WTC11 (cell line): Measurements from ENCODE around the gene ITPR2. TPM values are rescaled to one million over a fixed set of nuclear protein-coding genes. Genes with fewer than 3 reads are reported as not detected.

Experiments
- ATAC-seq: fragments of 200-7000 bp; cut with Tn5 transposase; 2 replicates; pipeline ENCODE4 v1.10.0; 2021; ENCODE audit warnings: mild to moderate bottlenecking, moderate library complexity
- CTCF ChIA-PET: fragments of 300-600 bp; sonication (Branson Sonifier 250); formaldehyde crosslinking; loops from one replicate; lab custom pipeline; 2021; ENCODE audit warnings: antibody characterized with exemption; lab: Charles Lee
- POLR2A ChIA-PET: fragments of 350-600 bp; sonication (Branson Sonifier 250); formaldehyde crosslinking; loops from one replicate; lab custom pipeline; 2021; ENCODE audit warnings: antibody characterized with exemption; lab: Charles Lee
- DNase-seq: peaks from one replicate; pipeline ENCODE4 v3.0.0; 2021; ENCODE audit warnings: low spot score
- H3K27ac Mint-ChIP-seq: 2 replicates; pipeline ENCODE4 v1.8.0; 2021; ENCODE audit warnings: mixed read lengths
- H3K27me3 Mint-ChIP-seq: 2 replicates; pipeline ENCODE4 v1.8.0; 2021; ENCODE audit warnings: low read depth, mild to moderate bottlenecking, moderate library complexity, mixed read lengths
- H3K36me3 Mint-ChIP-seq: 2 replicates; pipeline ENCODE4 v1.8.0; 2021; ENCODE audit warnings: mixed read lengths
- H3K4me1 Mint-ChIP-seq: 2 replicates; pipeline ENCODE4 v1.8.0; 2022; ENCODE audit warnings: mixed read lengths
- H3K4me3 Mint-ChIP-seq: 2 replicates; pipeline ENCODE4 v1.8.0; 2021; ENCODE audit warnings: mild to moderate bottlenecking, moderate library complexity, mixed read lengths
- H3K9me3 Mint-ChIP-seq: 2 replicates; pipeline ENCODE4 v1.8.0; 2021; ENCODE audit warnings: mixed read lengths
- ATF1 ChIP-seq: sonication (generic); formaldehyde crosslinking; IDR thresholded peaks from 2 replicates; pipeline ENCODE4 v1.8.1; 2023; ENCODE audit warnings: mild to moderate bottlenecking, moderate library complexity, missing genetic modification reagents
- ATF6 ChIP-seq: sonication (generic); formaldehyde crosslinking; IDR thresholded peaks from 2 replicates; pipeline ENCODE4 v1.8.1; 2023; ENCODE audit warnings: mild to moderate bottlenecking, missing genetic modification reagents
- CBFB ChIP-seq: sonication (generic); formaldehyde crosslinking; IDR thresholded peaks from 2 replicates; pipeline ENCODE4 v1.8.1; 2022; ENCODE audit warnings: mild to moderate bottlenecking, low read depth, missing genetic modification reagents
- ESRRA ChIP-seq: sonication (generic); formaldehyde crosslinking; IDR thresholded peaks from 2 replicates; pipeline ENCODE4 v1.8.1; 2022; ENCODE audit warnings: mild to moderate bottlenecking, missing genetic modification reagents, borderline replicate concordance
- GABPB1 ChIP-seq: sonication (generic); formaldehyde crosslinking; IDR thresholded peaks from 2 replicates; pipeline ENCODE4 v1.8.1; 2023; ENCODE audit warnings: mild to moderate bottlenecking, missing genetic modification reagents
- NFYB ChIP-seq: sonication (generic); formaldehyde crosslinking; conservative IDR thresholded peaks from 2 replicates; pipeline ENCODE4 v1.8.0; 2022; ENCODE audit warnings: low read depth, missing genetic modification reagents
- SMAD3 ChIP-seq: sonication (generic); formaldehyde crosslinking; IDR thresholded peaks from 2 replicates; pipeline ENCODE4 v1.8.0; 2022; ENCODE audit warnings: missing genetic modification reagents, mild to moderate bottlenecking, borderline replicate concordance
- SMAD4 ChIP-seq: sonication (generic); formaldehyde crosslinking; IDR thresholded peaks from 2 replicates; pipeline ENCODE4 v1.8.0; 2022; ENCODE audit warnings: mild to moderate bottlenecking, missing genetic modification reagents
- SOX15 ChIP-seq: fragments of 250-450 bp; sonication (Bioruptor Pico); IDR thresholded peaks from 2 replicates; pipeline ENCODE4 v1.9.0; 2021; ENCODE audit warnings: mild to moderate bottlenecking
- STAT6 ChIP-seq: sonication (generic); formaldehyde crosslinking; conservative IDR thresholded peaks from 2 replicates; pipeline ENCODE4 v1.8.1; 2023; ENCODE audit warnings: mild to moderate bottlenecking, low read depth, missing genetic modification reagents, moderate library complexity
- TP53 ChIP-seq: sonication (generic); formaldehyde crosslinking; IDR thresholded peaks from 2 replicates; pipeline ENCODE4 v1.8.1; 2023; ENCODE audit warnings: mild to moderate bottlenecking, missing genetic modification reagents
- ZNF263 ChIP-seq: sonication (generic); formaldehyde crosslinking; IDR thresholded peaks from 2 replicates; pipeline ENCODE4 v1.8.1; 2022; ENCODE audit warnings: low read depth, mild to moderate bottlenecking, moderate library complexity, missing genetic modification reagents
- ZNF425 ChIP-seq: fragments of 250-450 bp; sonication (Bioruptor Pico); conservative IDR thresholded peaks from 2 replicates; pipeline ENCODE4 v1.9.0; 2021; ENCODE audit warnings: mild to moderate bottlenecking
- total RNA-seq: library from RNA; stranded (reverse); gene quantifications from 3 replicates; pipeline ENCODE4 v1.2.3, GENCODE V29; 2021
- TF ChIP-seq, protein P1 (sequence below): fragments of 250-450 bp; sonication (Bioruptor Pico); IDR thresholded peaks from 2 replicates; pipeline ENCODE4 v2.1.2; 2022; ENCODE audit warnings: mild to moderate bottlenecking, moderate library complexity
- TF ChIP-seq, protein P2 (sequence below): sonication (generic); formaldehyde crosslinking; IDR thresholded peaks from 2 replicates; pipeline ENCODE4 v1.8.1; 2023; ENCODE audit warnings: mild to moderate bottlenecking, missing genetic modification reagents, borderline replicate concordance

Gene ITPR2
- total RNA-seq, 1 experiment from 2014 or later, result 50.7 TPM

DNA sequence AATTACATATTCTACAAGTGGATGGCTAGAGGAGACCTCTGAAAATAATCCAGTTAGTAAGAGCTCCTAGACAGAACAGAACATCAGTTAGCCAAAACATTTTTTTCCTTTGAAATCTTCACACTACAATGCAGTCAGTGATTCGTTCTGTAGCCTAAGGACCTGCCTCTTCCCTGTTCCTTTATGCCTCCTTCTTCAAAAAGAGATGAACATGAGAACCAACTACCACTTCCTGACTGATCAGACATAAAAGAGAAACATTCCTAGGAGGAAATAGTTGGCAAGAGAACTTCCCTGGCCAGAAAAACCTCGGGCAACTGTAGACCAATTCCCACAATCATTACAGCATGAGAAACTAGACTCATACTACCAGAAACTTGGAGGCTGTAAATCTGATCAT lies 29.4 kb downstream of the ITPR2 start:
- POLR2A ChIA-PET, result no interaction called here
- TF ChIP-seq SMAD4, result no peak
- TF ChIP-seq, protein P1, sequence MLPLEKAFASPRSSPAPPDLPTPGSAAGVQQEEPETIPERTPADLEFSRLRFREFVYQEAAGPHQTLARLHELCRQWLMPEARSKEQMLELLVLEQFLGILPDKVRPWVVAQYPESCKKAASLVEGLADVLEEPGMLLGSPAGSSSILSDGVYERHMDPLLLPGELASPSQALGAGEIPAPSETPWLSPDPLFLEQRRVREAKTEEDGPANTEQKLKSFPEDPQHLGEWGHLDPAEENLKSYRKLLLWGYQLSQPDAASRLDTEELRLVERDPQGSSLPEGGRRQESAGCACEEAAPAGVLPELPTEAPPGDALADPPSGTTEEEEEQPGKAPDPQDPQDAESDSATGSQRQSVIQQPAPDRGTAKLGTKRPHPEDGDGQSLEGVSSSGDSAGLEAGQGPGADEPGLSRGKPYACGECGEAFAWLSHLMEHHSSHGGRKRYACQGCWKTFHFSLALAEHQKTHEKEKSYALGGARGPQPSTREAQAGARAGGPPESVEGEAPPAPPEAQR (CRISPR knock-in tag), result no peak
- TF ChIP-seq CBFB, result no peak
- TF ChIP-seq GABPB1 (CRISPR knock-in tag), result no peak
- TF ChIP-seq TP53 (CRISPR knock-in tag), result no peak
- no peak for TF ChIP-seq ESRRA
- TF ChIP-seq ATF1 (CRISPR knock-in tag), result no peak
- TF ChIP-seq NFYB (CRISPR knock-in tag), result no peak
- no peak for TF ChIP-seq ZNF425 (CRISPR knock-in tag)
- no peak for TF ChIP-seq ZNF263 (CRISPR knock-in tag)
- no peak for TF ChIP-seq SOX15
- no peak for TF ChIP-seq ATF6 (CRISPR knock-in tag)
- no peak for TF ChIP-seq SMAD3 (CRISPR knock-in tag)
- TF ChIP-seq, protein P2, sequence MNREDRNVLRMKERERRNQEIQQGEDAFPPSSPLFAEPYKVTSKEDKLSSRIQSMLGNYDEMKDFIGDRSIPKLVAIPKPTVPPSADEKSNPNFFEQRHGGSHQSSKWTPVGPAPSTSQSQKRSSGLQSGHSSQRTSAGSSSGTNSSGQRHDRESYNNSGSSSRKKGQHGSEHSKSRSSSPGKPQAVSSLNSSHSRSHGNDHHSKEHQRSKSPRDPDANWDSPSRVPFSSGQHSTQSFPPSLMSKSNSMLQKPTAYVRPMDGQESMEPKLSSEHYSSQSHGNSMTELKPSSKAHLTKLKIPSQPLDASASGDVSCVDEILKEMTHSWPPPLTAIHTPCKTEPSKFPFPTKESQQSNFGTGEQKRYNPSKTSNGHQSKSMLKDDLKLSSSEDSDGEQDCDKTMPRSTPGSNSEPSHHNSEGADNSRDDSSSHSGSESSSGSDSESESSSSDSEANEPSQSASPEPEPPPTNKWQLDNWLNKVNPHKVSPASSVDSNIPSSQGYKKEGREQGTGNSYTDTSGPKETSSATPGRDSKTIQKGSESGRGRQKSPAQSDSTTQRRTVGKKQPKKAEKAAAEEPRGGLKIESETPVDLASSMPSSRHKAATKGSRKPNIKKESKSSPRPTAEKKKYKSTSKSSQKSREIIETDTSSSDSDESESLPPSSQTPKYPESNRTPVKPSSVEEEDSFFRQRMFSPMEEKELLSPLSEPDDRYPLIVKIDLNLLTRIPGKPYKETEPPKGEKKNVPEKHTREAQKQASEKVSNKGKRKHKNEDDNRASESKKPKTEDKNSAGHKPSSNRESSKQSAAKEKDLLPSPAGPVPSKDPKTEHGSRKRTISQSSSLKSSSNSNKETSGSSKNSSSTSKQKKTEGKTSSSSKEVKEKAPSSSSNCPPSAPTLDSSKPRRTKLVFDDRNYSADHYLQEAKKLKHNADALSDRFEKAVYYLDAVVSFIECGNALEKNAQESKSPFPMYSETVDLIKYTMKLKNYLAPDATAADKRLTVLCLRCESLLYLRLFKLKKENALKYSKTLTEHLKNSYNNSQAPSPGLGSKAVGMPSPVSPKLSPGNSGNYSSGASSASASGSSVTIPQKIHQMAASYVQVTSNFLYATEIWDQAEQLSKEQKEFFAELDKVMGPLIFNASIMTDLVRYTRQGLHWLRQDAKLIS, result no peak
- no peak for TF ChIP-seq STAT6 (CRISPR knock-in tag)
- TF ChIP-seq, all 79 proteins: peak for 0
- CTCF ChIA-PET, result no interaction called here
- H3K4me1 Mint-ChIP-seq, result peaks cover 7% of the 10 kb centered on the region; the same call in 1 of the 2 replicates
- H3K9me3 Mint-ChIP-seq, result no peaks in the 10 kb centered on the region
- no peak for DNase-seq
- no peaks in the 10 kb centered on the region for H3K36me3 Mint-ChIP-seq
- ATAC-seq, result no peak
- H3K4me3 Mint-ChIP-seq, result no peak overlapping the region
- no peaks in the 10 kb centered on the region for H3K27me3 Mint-ChIP-seq
- H3K27ac Mint-ChIP-seq, result no peak overlapping the region
